Panc1 (cell line): Measurements from ENCODE around the gene CENPP. TPM values are rescaled to one million over a fixed set of nuclear protein-coding genes. Genes with fewer than 3 reads are reported as not detected.

Experiments used
- ATAC-seq: fragments of 200-7000 bp; cut with Tn5 transposase; 2 replicates; pipeline ENCODE4 v1.9.1; 2020; ENCODE audit warnings: mild to moderate bottlenecking, moderate library complexity
- BruUV-seq: library from RNA; stranded (reverse); fragments of 400-500 nt; replicated peaks from 2 replicates; lab custom pipeline; 2021; lab: Mats Ljungman, UMichigan
- CTCF ChIA-PET: fragments of 300-600 bp; sonication (Branson Sonifier 250); formaldehyde crosslinking; loops from one replicate; lab custom pipeline; 2022; ENCODE audit warnings: antibody characterized with exemption; lab: Charles Lee
- POLR2A ChIA-PET: fragments of 300-600 bp; sonication (Branson Sonifier 250); formaldehyde crosslinking; loops from one replicate; lab custom pipeline; 2022; ENCODE audit warnings: antibody characterized with exemption; lab: Charles Lee
- DNase-seq: peaks from one replicate; pipeline ENCODE4 v3.0.0-alpha.2; 2010; ENCODE audit warnings: low read depth, low spot score
- H3K27ac ChIP-seq: 2 replicates; pipeline ENCODE4 v1.5.1; 2011; ENCODE audit warnings: mild to moderate bottlenecking, low read length, inconsistent platforms
- H3K27me3 ChIP-seq: fragments of 200-500 bp; sonication (Bioruptor generic); 2 replicates; pipeline ENCODE4 v1.6.0; 2014; ENCODE audit warnings: low read length, inconsistent platforms; ENCODE audit not compliant: control insufficient read depth, insufficient read depth
- H3K36me3 ChIP-seq: fragments of 200-500 bp; sonication (Bioruptor generic); 2 replicates; pipeline ENCODE4 v1.5.1; 2014; ENCODE audit warnings: inconsistent platforms, mild to moderate bottlenecking, low read length, moderate library complexity; ENCODE audit not compliant: control insufficient read depth, insufficient read depth
- H3K4me1 ChIP-seq: 2 replicates; pipeline ENCODE4 v1.5.1; 2011; ENCODE audit warnings: inconsistent platforms, mild to moderate bottlenecking, low read length, moderate library complexity; ENCODE audit not compliant: control insufficient read depth, insufficient read depth
- H3K4me3 ChIP-seq, 2 experiments: 2 replicates each; pipeline ENCODE4 v1.5.1; 2011 to 2012; ENCODE audit warnings: low read depth in 2 of 2, low read length in 2 of 2, mild to moderate bottlenecking in 2 of 2, inconsistent platforms in 1 of 2, moderate library complexity in 1 of 2
- H3K9me3 ChIP-seq: fragments of 200-500 bp; sonication (Bioruptor generic); 2 replicates; pipeline ENCODE4 v1.5.1; 2014; ENCODE audit warnings: low read depth, mild to moderate bottlenecking, inconsistent platforms, low read length, moderate library complexity; ENCODE audit not compliant: control insufficient read depth, insufficient read depth
- POLR2AphosphoS5 ChIP-seq: IDR thresholded peaks from 2 replicates; pipeline ENCODE4 v1.6.1; 2012; ENCODE audit warnings: mild to moderate bottlenecking, low read depth, low read length, moderate library complexity
- SIN3A ChIP-seq: IDR thresholded peaks from 2 replicates; pipeline ENCODE4 v1.6.1; 2012; ENCODE audit warnings: low read depth, mild to moderate bottlenecking, low read length, moderate library complexity, borderline replicate concordance; ENCODE audit not compliant: insufficient read depth
- TCF7L2 ChIP-seq: IDR thresholded peaks from 2 replicates; pipeline ENCODE4 v1.6.1; 2011; ENCODE audit warnings: mild to moderate bottlenecking, low read depth, low read length, inconsistent platforms
- in situ Hi-C: cut with HindIII; loops from 2 replicates; pipeline ENCODE4 v1.10.0; 2016; ENCODE audit warnings: low sequenced_read_pairs, low pct_unique_long_range_greater_than_20kb
- intact Hi-C: fragments of 100-400 bp; cut with micrococcal nuclease; formaldehyde crosslinking; loops from one replicate; pipeline ENCODE4 v1.10.0; 2022; ENCODE audit not compliant: unreplicated experiment
- total RNA-seq: library from RNA; stranded (reverse); gene quantifications from one replicate; pipeline ENCODE4 v1.2.1, GENCODE V29; 2021; ENCODE audit not compliant: unreplicated experiment
- TF ChIP-seq, protein P1 (sequence below): fragments of 450-650 bp; IDR thresholded peaks from 2 replicates; pipeline ENCODE4 v1.5.1; 2017; ENCODE audit warnings: mild to moderate bottlenecking
- TF ChIP-seq, protein P2 (sequence below), 2 experiments: IDR thresholded peaks; 2 replicates each; pipeline ENCODE4 v1.6.1; 2011 to 2012; ENCODE audit warnings: low read depth in 2 of 2, control low read depth in 1 of 2, low read length in 1 of 2, mild to moderate bottlenecking in 1 of 2, moderate library complexity in 1 of 2; ENCODE audit not compliant: insufficient read depth in 1 of 2

Gene CENPP
- total RNA-seq, 1 experiment from 2014 or later = 6.7 TPM

DNA sequence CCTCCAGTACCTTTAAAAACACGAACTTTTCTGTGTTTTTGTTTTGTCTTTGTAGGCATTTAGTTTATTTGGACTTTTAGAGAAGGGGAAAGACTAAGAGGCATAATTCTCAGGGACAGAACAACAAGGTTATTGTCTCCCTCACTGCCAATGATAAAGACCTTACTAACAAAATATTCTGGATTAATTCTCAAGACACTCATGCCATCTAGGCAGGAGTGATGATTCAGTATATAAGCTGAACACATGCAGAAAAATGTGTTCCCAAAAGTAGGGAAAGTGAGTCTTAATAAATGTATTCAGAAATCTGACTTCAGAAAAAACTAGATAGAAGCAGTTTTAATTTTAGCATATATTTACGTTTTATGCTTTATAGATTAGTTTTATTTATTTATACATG is 173.9 kb downstream of the CENPP start:
- H3K27me3 ChIP-seq = no peaks in the 10 kb centered on the region
- POLR2A ChIA-PET = no interaction called here
- no peaks in the 10 kb centered on the region for H3K36me3 ChIP-seq
- H3K9me3 ChIP-seq = no peaks in the 10 kb centered on the region
- CTCF ChIA-PET = no interaction called here
- BruUV-seq = no TSS peak
- H3K4me3 ChIP-seq = no peak overlapping the region
- no peak overlapping the region for H3K27ac ChIP-seq
- intact Hi-C loops (no loop called here), in situ Hi-C loops (no loop called here)
- ATAC-seq (no peak), DNase-seq (no peak)
- no peaks in the 10 kb centered on the region for H3K4me1 ChIP-seq
- TF ChIP-seq POLR2AphosphoS5 (no peak), TCF7L2 (no peak), SIN3A (no peak)
- TF ChIP-seq, protein P1, sequence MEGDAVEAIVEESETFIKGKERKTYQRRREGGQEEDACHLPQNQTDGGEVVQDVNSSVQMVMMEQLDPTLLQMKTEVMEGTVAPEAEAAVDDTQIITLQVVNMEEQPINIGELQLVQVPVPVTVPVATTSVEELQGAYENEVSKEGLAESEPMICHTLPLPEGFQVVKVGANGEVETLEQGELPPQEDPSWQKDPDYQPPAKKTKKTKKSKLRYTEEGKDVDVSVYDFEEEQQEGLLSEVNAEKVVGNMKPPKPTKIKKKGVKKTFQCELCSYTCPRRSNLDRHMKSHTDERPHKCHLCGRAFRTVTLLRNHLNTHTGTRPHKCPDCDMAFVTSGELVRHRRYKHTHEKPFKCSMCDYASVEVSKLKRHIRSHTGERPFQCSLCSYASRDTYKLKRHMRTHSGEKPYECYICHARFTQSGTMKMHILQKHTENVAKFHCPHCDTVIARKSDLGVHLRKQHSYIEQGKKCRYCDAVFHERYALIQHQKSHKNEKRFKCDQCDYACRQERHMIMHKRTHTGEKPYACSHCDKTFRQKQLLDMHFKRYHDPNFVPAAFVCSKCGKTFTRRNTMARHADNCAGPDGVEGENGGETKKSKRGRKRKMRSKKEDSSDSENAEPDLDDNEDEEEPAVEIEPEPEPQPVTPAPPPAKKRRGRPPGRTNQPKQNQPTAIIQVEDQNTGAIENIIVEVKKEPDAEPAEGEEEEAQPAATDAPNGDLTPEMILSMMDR = no peak
- TF ChIP-seq, protein P2, sequence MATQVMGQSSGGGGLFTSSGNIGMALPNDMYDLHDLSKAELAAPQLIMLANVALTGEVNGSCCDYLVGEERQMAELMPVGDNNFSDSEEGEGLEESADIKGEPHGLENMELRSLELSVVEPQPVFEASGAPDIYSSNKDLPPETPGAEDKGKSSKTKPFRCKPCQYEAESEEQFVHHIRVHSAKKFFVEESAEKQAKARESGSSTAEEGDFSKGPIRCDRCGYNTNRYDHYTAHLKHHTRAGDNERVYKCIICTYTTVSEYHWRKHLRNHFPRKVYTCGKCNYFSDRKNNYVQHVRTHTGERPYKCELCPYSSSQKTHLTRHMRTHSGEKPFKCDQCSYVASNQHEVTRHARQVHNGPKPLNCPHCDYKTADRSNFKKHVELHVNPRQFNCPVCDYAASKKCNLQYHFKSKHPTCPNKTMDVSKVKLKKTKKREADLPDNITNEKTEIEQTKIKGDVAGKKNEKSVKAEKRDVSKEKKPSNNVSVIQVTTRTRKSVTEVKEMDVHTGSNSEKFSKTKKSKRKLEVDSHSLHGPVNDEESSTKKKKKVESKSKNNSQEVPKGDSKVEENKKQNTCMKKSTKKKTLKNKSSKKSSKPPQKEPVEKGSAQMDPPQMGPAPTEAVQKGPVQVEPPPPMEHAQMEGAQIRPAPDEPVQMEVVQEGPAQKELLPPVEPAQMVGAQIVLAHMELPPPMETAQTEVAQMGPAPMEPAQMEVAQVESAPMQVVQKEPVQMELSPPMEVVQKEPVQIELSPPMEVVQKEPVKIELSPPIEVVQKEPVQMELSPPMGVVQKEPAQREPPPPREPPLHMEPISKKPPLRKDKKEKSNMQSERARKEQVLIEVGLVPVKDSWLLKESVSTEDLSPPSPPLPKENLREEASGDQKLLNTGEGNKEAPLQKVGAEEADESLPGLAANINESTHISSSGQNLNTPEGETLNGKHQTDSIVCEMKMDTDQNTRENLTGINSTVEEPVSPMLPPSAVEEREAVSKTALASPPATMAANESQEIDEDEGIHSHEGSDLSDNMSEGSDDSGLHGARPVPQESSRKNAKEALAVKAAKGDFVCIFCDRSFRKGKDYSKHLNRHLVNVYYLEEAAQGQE (IDR thresholded peaks at IDR 0.05; ENCODE audit: insufficient read depth in 1 of 2, low read depth in 2 of 2, low read length in 1 of 2) = no peak

DNA sequence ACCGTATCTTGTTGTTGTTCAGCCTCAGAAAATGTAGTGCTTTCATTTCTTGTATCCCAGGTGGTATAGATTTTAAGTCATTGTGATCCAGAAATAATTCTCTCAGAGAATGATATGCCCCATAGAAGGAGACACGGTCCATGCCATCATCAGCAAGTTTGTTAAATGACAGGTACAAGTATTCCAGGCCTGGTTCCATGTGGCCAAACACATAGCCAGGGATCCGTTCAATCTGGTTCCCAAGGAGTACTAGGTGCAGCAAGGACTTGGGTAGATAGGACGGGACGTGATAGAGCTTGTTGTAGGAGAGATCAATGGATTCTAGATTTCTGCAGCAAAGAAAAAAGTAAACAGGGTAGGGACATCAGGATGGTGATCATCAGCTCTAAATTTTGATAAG is 175.0 kb downstream of the CENPP start:
- ChIA-PET POLR2A (no interaction called here), CTCF (interaction anchor here (0.6 kb wide), 1 partner anchor 289 kb away, joined by 6 read pairs; no protein-coding TSS in a partner anchor)
- H3K9me3 ChIP-seq = no peaks in the 10 kb centered on the region
- in situ Hi-C loops (no loop called here), intact Hi-C loops (no loop called here)
- no peak overlapping the region for H3K4me3 ChIP-seq
- BruUV-seq = no TSS peak
- no peaks in the 10 kb centered on the region for H3K27me3 ChIP-seq
- no peak for ATAC-seq
- no peak for DNase-seq
- H3K36me3 ChIP-seq = no peaks in the 10 kb centered on the region
- TF ChIP-seq, protein P2 (IDR thresholded peaks at IDR 0.05; ENCODE audit: insufficient read depth in 1 of 2, low read depth in 2 of 2, low read length in 1 of 2) = no peak
- TF ChIP-seq TCF7L2 (no peak), POLR2AphosphoS5 (no peak), SIN3A (no peak)
- TF ChIP-seq, protein P1 = no peak
- no peaks in the 10 kb centered on the region for H3K4me1 ChIP-seq
- H3K27ac ChIP-seq = no peak overlapping the region
